ENCODE data around the gene TRPV4. TPM values are rescaled to one million over a fixed set of nuclear protein-coding genes. Genes with fewer than 3 reads are reported as not detected.

TRPV4 gene
- total RNA-seq, 1 donor from 2014 or later, result 0.75 TPM

DNA sequence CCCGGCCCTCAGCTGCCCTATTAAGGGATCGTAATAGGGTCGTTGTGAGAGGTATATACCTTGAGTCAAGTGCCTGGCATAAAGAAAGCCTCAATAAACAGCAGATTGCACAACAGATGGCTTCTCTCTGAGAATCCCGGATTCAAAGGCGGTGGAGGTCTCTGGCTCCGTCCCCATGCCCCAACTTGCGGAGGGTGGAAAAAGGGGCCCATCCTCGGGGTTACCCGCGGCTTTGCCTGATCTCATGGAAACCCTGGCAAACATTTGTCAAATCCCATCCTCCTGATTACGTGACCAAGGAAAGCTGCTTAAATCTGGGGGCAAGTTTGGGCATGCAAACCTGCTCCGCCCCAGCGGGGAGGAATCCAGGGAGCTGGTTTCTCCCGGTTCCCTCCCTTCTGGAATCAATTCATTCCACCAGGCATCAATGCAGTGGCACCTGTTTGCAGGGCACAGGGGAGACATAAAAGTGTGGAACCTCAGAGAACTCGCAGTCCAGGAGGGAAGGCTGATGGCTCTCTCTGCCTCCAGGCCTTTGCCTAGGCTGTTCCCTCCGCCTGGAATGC lies 12.3 kb downstream of the TRPV4 start:
- H3K27me3 Mint-ChIP-seq (ENCODE audit: low read depth, unreplicated experiment), result peaks cover 7% of the 10 kb centered on the region
- H3K9me3 Mint-ChIP-seq (ENCODE audit: unreplicated experiment), result peaks cover 3% of the 10 kb centered on the region
- Histone ChIP-seq H3K27me3 (ENCODE audit: insufficient read depth, low read length) (peaks cover 8% of the 10 kb centered on the region), H3K9me3 (ENCODE audit: insufficient read depth, low read depth, low read length) (no peaks in the 10 kb centered on the region), H3K36me3 (ENCODE audit: insufficient read depth, low read length) (no peaks in the 10 kb centered on the region), H3K27ac (ENCODE audit: low read depth, low read length) (no peak overlapping the region), H3K4me1 (ENCODE audit: insufficient read depth, low read length) (no peaks in the 10 kb centered on the region), H3K9ac (ENCODE audit: low read length) (no peak overlapping the region), H2AFZ (ENCODE audit: low read depth, low read length) (no peak overlapping the region), H3K4me3 (ENCODE audit: insufficient read depth, low read depth, low read length) (no peak overlapping the region), H4K20me1 (ENCODE audit: insufficient read depth, low read length) (peaks cover 12% of the 10 kb centered on the region), H3K4me2 (ENCODE audit: low read length) (no peak overlapping the region), H3K79me2 (ENCODE audit: insufficient read depth, low read length) (no peaks in the 10 kb centered on the region)
- no peaks in the 10 kb centered on the region for H3K36me3 Mint-ChIP-seq (ENCODE audit: low read depth, unreplicated experiment)
- no peak for DNase-seq (ENCODE audit: low read depth)
- H3K4me1 Mint-ChIP-seq (ENCODE audit: low read depth, unreplicated experiment), result peaks cover 3% of the 10 kb centered on the region
- no peak overlapping the region for H3K27ac Mint-ChIP-seq (ENCODE audit: unreplicated experiment)
- no peak overlapping the region for H3K4me3 Mint-ChIP-seq (ENCODE audit: unreplicated experiment)
- TF ChIP-seq EZH2 (IDR thresholded peaks at IDR 0.05; ENCODE audit: insufficient read depth, low read length), result no peak
- TF ChIP-seq, protein P1, sequence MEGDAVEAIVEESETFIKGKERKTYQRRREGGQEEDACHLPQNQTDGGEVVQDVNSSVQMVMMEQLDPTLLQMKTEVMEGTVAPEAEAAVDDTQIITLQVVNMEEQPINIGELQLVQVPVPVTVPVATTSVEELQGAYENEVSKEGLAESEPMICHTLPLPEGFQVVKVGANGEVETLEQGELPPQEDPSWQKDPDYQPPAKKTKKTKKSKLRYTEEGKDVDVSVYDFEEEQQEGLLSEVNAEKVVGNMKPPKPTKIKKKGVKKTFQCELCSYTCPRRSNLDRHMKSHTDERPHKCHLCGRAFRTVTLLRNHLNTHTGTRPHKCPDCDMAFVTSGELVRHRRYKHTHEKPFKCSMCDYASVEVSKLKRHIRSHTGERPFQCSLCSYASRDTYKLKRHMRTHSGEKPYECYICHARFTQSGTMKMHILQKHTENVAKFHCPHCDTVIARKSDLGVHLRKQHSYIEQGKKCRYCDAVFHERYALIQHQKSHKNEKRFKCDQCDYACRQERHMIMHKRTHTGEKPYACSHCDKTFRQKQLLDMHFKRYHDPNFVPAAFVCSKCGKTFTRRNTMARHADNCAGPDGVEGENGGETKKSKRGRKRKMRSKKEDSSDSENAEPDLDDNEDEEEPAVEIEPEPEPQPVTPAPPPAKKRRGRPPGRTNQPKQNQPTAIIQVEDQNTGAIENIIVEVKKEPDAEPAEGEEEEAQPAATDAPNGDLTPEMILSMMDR (IDR thresholded peaks at IDR 0.05; ENCODE audit: insufficient read depth, low read depth, low read length), result no peak
- FAIRE-seq, result no peak

DNA sequence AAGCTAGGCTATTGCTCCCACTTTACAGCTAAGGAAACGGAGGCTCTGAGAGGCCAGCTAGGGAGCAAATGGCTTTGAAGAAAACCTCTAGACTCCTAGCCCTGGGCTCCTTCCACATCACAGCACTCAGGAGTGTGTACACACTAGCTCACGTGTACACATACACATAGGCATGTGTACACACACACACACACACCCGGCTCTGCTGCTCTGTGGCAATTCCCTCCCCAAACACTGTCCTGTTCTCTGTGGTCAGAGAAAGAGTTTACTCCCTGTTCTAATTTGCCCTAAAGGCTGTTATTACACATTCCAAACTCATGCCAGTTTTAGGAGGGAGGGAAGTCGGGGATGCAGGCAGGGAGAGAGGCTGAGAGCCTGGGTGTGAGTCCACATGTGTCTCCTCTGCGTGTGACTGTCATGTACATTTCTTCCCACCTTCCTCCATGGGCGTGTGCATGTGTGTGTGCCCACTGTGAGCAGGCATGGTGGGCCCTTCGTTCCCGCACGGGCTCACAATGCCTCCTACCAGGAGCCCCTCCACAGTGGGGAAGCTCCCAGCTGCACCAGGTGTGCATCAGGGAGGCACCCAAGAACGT lies 14.2 kb downstream of the TRPV4 start:
- Mint-ChIP-seq H3K36me3 (ENCODE audit: low read depth, unreplicated experiment) (no peaks in the 10 kb centered on the region), H3K4me1 (ENCODE audit: low read depth, unreplicated experiment) (peaks cover 3% of the 10 kb centered on the region), H3K27me3 (ENCODE audit: low read depth, unreplicated experiment) (peaks cover 3% of the 10 kb centered on the region), H3K4me3 (ENCODE audit: unreplicated experiment) (no peak overlapping the region), H3K27ac (ENCODE audit: unreplicated experiment) (no peak overlapping the region), H3K9me3 (ENCODE audit: unreplicated experiment) (peaks cover 3% of the 10 kb centered on the region)
- H3K4me1 ChIP-seq (ENCODE audit: insufficient read depth, low read length), result no peaks in the 10 kb centered on the region
- TF ChIP-seq EZH2 (IDR thresholded peaks at IDR 0.05; ENCODE audit: insufficient read depth, low read length), result no peak
- TF ChIP-seq, protein P1 (IDR thresholded peaks at IDR 0.05; ENCODE audit: insufficient read depth, low read depth, low read length), result no peak
- H3K36me3 ChIP-seq (ENCODE audit: insufficient read depth, low read length), result no peaks in the 10 kb centered on the region
- DNase-seq (ENCODE audit: low read depth) (peak; percentile 8), FAIRE-seq (no peak)
- peaks cover 18% of the 10 kb centered on the region for H4K20me1 ChIP-seq (ENCODE audit: insufficient read depth, low read length)
- H3K4me3 ChIP-seq (ENCODE audit: insufficient read depth, low read depth, low read length), result no peak overlapping the region
- H3K27ac ChIP-seq (ENCODE audit: low read depth, low read length), result no peak overlapping the region
- H3K4me2 ChIP-seq (ENCODE audit: low read length), result no peak overlapping the region
- H3K9ac ChIP-seq (ENCODE audit: low read length), result no peak overlapping the region
- H3K27me3 ChIP-seq (ENCODE audit: insufficient read depth, low read length), result peaks cover 8% of the 10 kb centered on the region
- H3K9me3 ChIP-seq (ENCODE audit: insufficient read depth, low read depth, low read length), result no peaks in the 10 kb centered on the region
- no peak overlapping the region for H2AFZ ChIP-seq (ENCODE audit: low read depth, low read length)
- H3K79me2 ChIP-seq (ENCODE audit: insufficient read depth, low read length), result no peaks in the 10 kb centered on the region

- Mint-ChIP-seq H3K4me3 (ENCODE audit: unreplicated experiment) (no peak overlapping the region), H3K27me3 (ENCODE audit: low read depth, unreplicated experiment) (peaks cover 3% of the 10 kb centered on the region), H3K9me3 (ENCODE audit: unreplicated experiment) (peaks cover 3% of the 10 kb centered on the region), H3K36me3 (ENCODE audit: low read depth, unreplicated experiment) (no peaks in the 10 kb centered on the region), H3K4me1 (ENCODE audit: low read depth, unreplicated experiment) (peaks cover 3% of the 10 kb centered on the region), H3K27ac (ENCODE audit: unreplicated experiment) (no peak overlapping the region)
- Histone ChIP-seq H3K27me3 (ENCODE audit: insufficient read depth, low read length) (peaks cover 8% of the 10 kb centered on the region), H3K79me2 (ENCODE audit: insufficient read depth, low read length) (no peaks in the 10 kb centered on the region), H4K20me1 (ENCODE audit: insufficient read depth, low read length) (peaks cover 14% of the 10 kb centered on the region), H3K4me2 (ENCODE audit: low read length) (no peak overlapping the region), H2AFZ (ENCODE audit: low read depth, low read length) (no peak overlapping the region), H3K4me3 (ENCODE audit: insufficient read depth, low read depth, low read length) (no peak overlapping the region), H3K9ac (ENCODE audit: low read length) (no peak overlapping the region), H3K36me3 (ENCODE audit: insufficient read depth, low read length) (no peaks in the 10 kb centered on the region), H3K9me3 (ENCODE audit: insufficient read depth, low read depth, low read length) (no peaks in the 10 kb centered on the region), H3K4me1 (ENCODE audit: insufficient read depth, low read length) (no peaks in the 10 kb centered on the region), H3K27ac (ENCODE audit: low read depth, low read length) (no peak overlapping the region)
- FAIRE-seq, result no peak
- TF ChIP-seq, protein P1 (IDR thresholded peaks at IDR 0.05; ENCODE audit: insufficient read depth, low read depth, low read length), result no peak
- no peak for TF ChIP-seq EZH2 (IDR thresholded peaks at IDR 0.05; ENCODE audit: insufficient read depth, low read length)
- DNase-seq (ENCODE audit: low read depth), result no peak
Measured at GRCh38 chr12:109818253-109818652, 14.9 kb downstream of the TRPV4 start.

Measured in astrocyte (in vitro differentiated cells and primary cell).